ENCODE data around the gene FGF22.
"Not testable (repeated sequence)": the region's sequence is repeated elsewhere in the genome, so short reads cannot be mapped to it uniquely, and the experiment has no call there.

Gene FGF22

GRCh38 chr19:601310-601709, 38.4 kb upstream of the FGF22 start:
- TF ChIP-seq POLR2A (IDR thresholded peaks at IDR 0.05; ENCODE audit: extremely low read depth, insufficient read length) (no peak), CTCF (IDR thresholded peaks at IDR 0.05; ENCODE audit: low read depth, low read length) (no peak), MYC (IDR thresholded peaks at IDR 0.05; ENCODE audit: low read depth, low read length) (no peak), MAX (IDR thresholded peaks at IDR 0.05; ENCODE audit: low read depth, low read length) (no peak)
- H3K4me3 ChIP-seq (ENCODE audit: low read depth, low read length): no peak overlapping the region
- no peak for DNase-seq (ENCODE audit: low read depth)

GRCh38 chr19:601790-602189, 37.9 kb upstream of the FGF22 start:
- TF ChIP-seq MAX (IDR thresholded peaks at IDR 0.05; ENCODE audit: low read depth, low read length) (no peak), POLR2A (IDR thresholded peaks at IDR 0.05; ENCODE audit: extremely low read depth, insufficient read length) (no peak), CTCF (IDR thresholded peaks at IDR 0.05; ENCODE audit: low read depth, low read length) (no peak), MYC (IDR thresholded peaks at IDR 0.05; ENCODE audit: low read depth, low read length) (no peak)
- DNase-seq (ENCODE audit: low read depth): no peak
- no peak overlapping the region for H3K4me3 ChIP-seq (ENCODE audit: low read depth, low read length)

GRCh38 chr19:602391-603301, 37.0 kb upstream of the FGF22 start:
- H3K4me3 ChIP-seq (ENCODE audit: low read depth, low read length): no peak overlapping the region
- TF ChIP-seq POLR2A (IDR thresholded peaks at IDR 0.05; ENCODE audit: extremely low read depth, insufficient read length) (no peak), MAX (IDR thresholded peaks at IDR 0.05; ENCODE audit: low read depth, low read length) (no peak), MYC (IDR thresholded peaks at IDR 0.05; ENCODE audit: low read depth, low read length) (no peak), CTCF (IDR thresholded peaks at IDR 0.05; ENCODE audit: low read depth, low read length) (no peak)
- DNase-seq (ENCODE audit: low read depth): no peak

- DNase-seq (ENCODE audit: low read depth); H3K4me3 ChIP-seq (ENCODE audit: low read depth, low read length): not testable (repeated sequence)
Observed at GRCh38 chr19:603302-603639, 36.4 kb upstream of the FGF22 start.

GRCh38 chr19:603779-604178, 35.9 kb upstream of the FGF22 start:
- not testable (repeated sequence) for DNase-seq (ENCODE audit: low read depth); H3K4me3 ChIP-seq (ENCODE audit: low read depth, low read length)

- TF ChIP-seq MYC (IDR thresholded peaks at IDR 0.05; ENCODE audit: low read depth, low read length) (no peak), MAX (IDR thresholded peaks at IDR 0.05; ENCODE audit: low read depth, low read length) (no peak), CTCF (IDR thresholded peaks at IDR 0.05; ENCODE audit: low read depth, low read length) (no peak), POLR2A (IDR thresholded peaks at IDR 0.05; ENCODE audit: extremely low read depth, insufficient read length) (no peak)
- DNase-seq (ENCODE audit: low read depth): peak; percentile 37
- H3K4me3 ChIP-seq (ENCODE audit: low read depth, low read length): no peak overlapping the region
Observed at GRCh38 chr19:604355-604754, 35.3 kb upstream of the FGF22 start.

All from NB4 (cell line).